CD4-positive, alpha-beta T cell treated with Interferon alpha-2 for 1 hour (primary cell): ENCODE data around the gene SLC6A19.

Experiments used
- DNase-seq, 2 donors: peaks; one replicate each; pipeline ENCODE4 v3.0.0-alpha.2; 2020 to 2022

Gene SLC6A19

GRCh38 chr5:1211701-1212100 lies 10.3 kb downstream of the SLC6A19 start:
- no peak for DNase-seq

- DNase-seq: no peak
Measured at GRCh38 chr5:1212271-1212670, 10.9 kb downstream of the SLC6A19 start.

DNA sequence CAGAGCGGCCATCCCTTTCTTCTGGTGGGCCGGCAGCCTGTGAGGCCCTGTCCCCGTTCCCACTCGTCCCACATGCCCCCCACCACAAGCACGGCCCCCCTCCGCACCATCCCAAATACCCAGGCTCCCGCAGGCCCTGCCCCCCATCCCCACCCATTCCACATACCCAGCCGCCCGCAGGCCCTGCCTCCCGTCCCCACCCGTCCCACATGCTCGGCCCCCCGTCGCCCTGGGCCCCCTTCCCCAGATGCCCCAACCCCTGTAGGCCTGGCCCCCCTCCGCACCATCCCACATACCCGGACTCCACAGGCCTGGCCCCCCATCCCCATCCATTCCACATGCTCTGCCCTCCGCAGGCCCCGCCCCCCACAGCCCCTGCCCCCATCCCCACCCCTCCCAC lies 11.5 kb downstream of the SLC6A19 start:
- no peak for DNase-seq

- DNase-seq: no peak
Measured at GRCh38 chr5:1213508-1214162, 12.2 kb downstream of the SLC6A19 start.

DNA sequence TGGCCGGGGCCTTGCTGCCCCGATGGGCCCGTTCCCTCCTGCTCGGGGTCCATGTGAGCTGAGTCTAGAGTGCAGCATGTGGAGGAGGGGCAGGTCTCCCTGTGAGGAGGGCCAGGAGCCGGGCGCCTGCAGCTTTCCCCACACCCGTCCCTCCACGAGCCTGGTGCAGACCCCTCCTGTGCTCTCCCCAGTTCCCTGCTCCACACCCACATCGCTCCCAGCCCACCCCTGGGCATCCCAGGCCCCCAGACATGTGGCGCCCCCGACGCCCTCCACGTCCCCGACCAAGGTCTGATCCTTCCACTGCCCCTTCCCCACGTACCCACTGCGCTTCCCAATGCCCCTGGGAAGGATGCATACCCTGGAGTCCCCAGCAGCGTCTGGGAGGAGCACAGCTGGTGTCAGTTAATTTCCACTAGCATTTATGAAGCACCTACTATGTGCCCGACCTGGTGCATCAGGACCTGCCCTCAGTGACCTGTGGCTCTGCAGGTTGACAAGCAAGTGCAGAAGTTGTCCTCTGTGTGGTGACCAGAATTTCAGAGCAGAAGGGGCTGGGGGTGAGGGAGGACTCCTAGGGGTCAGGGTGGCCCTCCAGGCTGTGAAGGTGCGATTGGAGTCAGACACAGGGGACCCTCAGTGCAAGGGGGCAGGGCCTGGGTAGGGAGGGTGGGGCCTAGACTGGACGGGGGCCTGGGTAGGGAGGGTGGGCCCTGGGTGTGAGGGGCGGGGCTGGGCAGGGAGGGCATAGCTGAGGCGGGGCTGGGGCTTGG lies 13.0 kb downstream of the SLC6A19 start:
- DNase-seq: no peak

- DNase-seq: no peak
Measured at GRCh38 chr5:1214936-1215220, 13.5 kb downstream of the SLC6A19 start.

DNA sequence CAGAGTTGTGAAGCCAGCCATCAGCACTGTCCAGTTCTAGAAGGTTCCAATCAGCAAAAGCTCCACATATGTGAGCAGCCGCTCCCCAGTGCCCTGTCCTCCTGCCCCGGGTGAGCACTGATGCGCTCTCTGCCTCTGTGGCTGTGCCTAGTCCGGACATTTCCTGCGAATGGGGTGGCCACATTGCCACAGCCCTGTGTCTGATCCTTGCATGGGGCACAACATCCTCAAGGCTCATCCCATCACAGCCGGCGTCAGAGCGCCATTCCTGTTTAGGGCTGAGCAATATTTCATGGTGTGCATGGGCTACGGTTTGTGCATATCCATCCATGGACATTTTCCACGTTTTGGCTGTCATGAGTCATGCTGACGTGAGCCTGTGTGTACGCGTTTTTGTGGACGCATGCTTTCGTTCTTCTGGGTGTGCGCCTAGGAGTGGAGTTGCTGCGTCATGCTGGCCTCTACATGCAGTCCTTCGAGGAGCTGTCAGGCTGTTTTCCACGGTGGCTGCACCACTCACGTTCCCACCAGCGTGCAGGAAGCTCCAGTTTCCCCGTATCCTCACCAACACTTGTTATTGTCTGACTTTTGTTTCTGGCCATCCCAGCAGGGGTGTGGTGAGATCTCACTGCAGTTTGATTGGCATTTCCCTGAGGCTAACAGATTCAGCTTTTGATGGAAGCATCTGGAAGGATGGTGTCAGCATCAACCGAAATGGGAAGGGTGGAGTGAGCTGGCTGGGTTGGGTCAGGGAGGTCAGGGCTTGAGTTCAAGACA lies 14.1 kb downstream of the SLC6A19 start:
- no peak for DNase-seq

DNA sequence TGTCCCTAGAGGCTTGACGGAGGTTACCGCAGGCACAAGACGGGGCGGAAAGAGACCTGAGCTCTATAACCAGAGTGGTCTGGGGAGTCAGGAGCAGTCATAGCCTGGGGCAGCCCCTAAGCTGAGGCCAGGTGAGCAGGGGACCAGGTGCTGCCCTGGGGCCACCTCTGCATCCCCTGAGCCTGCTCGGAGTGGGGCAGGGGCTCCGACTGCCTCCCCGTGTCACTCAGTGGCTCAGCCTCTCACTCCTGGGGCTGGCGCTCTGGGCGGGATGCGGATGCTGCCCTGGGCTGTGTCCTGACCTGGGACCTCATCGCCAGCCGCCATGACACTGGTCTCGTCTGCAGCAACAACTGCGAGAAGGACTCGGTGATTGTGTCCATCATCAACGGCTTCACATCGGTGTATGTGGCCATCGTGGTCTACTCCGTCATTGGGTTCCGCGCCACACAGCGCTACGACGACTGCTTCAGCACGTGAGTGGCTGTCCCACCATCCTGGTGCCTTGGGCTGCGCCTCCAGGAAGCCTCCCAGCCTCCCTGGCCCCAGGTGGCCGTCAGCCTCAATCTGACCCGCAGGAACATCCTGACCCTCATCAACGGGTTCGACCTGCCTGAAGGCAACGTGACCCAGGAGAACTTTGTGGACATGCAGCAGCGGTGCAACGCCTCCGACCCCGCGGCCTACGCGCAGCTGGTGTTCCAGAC lies 15.0 kb downstream of the SLC6A19 start:
- DNase-seq: no peak

DNA sequence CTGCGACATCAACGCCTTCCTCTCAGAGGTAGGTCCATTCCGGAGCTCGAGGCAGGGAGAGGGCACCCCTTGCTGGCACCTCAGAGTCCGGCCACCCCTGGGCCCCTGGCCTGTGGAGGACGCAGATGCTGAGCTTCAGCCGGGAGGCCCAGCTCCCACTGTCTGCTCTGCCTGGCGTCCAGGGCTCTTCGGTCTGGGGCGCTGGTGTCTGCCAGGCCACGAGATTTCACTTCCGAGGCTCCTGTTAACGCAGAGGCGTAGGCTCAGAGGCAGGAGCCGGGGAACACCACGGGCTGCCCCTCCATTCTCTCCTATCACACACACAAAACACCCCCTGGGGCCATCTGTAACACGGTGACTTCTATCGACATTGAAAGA lies 15.5 kb downstream of the SLC6A19 start:
- no peak for DNase-seq

- no peak for DNase-seq
Measured at GRCh38 chr5:1217596-1218206, 16.3 kb downstream of the SLC6A19 start.

- DNase-seq: no peak
Measured at GRCh38 chr5:1218351-1219080, 17.1 kb downstream of the SLC6A19 start.

DNA sequence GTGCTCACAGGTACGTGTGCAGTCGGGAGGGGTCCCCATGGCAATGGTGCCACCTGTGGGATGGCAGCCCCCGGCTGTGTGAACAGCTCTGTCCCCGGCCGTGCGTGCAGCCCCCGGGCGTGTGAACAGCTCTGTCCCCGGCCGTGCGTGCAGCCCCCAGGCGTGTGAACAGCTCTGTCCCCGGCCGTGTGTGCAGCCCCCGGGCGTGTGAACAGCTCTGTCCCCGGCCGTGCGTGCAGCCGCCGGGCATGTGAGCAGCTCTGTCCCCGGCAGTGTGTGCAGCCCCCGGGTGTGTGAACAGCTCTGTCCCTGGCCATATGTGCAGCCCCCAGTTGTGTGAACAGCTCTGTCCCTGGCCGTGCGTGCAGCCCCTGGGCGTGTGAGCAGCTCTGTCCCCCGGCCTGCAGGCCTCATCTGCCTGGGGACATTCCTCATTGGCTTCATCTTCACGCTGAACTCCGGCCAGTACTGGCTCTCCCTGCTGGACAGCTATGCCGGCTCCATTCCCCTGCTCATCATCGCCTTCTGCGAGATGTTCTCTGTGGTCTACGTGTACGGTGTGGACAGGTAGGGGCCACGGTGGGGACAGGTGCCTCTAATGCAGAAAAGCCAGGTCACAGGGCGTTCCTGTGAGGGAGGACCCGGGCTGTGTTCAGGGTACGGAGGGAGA lies 17.8 kb downstream of the SLC6A19 start:
- DNase-seq: no peak

- no peak for DNase-seq
Measured at GRCh38 chr5:1219768-1220100, 18.3 kb downstream of the SLC6A19 start.

DNA sequence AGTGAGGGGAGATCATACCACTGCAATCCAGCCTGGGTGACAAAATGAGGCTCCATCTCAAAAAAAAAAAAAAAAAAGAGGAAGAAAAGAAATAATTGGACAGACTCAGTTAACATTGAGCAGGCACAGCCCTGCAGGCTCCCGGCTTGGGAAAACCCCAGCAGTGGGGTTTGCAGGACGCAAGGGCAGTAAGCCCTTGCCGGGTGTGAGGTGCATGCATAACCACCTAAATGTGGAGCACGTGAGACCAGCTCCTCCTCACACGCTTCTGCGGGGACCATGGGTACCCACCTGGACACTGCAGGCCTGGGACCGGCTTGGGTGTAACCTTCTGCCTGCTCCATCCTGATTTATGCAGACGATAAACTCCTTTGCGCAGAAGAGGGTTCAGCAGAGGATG lies 19.0 kb downstream of the SLC6A19 start:
- DNase-seq: no peak

DNA sequence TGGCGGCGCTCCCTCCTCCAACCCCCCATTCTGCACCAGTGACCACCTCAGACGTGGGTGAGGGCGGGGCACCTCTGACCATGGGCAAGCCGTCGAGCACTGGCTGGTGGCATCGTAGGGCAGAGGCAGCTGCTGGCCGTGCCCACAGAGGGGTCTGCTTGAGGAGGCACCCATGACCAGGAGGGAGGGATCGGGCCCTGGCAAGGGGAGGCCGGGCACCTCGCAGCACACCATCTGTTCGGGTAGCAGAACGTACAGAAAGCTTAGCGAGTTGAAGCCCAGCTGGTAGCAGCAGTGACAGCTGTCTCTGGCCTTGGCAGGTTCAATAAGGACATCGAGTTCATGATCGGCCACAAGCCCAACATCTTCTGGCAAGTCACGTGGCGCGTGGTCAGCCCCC lies 19.4 kb downstream of the SLC6A19 start:
- no peak for DNase-seq

DNA sequence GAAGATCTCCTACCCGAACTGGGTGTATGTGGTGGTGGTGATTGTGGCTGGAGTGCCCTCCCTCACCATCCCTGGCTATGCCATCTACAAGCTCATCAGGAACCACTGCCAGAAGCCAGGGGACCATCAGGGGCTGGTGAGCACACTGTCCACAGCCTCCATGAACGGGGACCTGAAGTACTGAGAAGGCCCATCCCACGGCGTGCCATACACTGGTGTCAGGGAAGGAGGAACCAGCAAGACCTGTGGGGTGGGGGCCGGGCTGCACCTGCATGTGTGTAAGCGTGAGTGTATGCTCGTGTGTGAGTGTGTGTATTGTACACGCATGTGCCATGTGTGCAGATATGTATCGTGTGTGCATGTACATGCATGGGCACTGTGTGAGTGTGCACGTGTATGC lies 20.3 kb downstream of the SLC6A19 start:
- DNase-seq: no peak

DNA sequence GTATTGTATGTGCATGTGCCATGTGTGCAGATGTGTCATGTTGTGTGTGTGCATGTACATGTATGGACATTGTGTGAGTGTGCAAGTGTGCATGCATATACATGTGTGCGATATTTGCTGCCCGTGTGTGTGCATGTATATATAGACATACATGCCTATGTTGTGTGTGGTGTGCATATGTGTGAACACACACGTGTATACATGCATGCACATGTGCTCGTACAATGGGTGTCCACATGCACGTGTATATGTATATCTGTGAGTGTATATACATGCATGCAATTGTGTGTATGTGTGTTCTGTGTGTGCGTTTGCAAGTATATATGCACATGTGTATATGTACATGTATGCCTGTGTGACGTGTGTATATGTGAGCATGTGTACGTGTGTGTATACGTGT lies 20.8 kb downstream of the SLC6A19 start:
- no peak for DNase-seq

- DNase-seq: no peak
Measured at GRCh38 chr5:1222621-1223277, 21.4 kb downstream of the SLC6A19 start.

GRCh38 chr5:1223278-1223670 lies 21.9 kb downstream of the SLC6A19 start:
- no peak for DNase-seq

DNA sequence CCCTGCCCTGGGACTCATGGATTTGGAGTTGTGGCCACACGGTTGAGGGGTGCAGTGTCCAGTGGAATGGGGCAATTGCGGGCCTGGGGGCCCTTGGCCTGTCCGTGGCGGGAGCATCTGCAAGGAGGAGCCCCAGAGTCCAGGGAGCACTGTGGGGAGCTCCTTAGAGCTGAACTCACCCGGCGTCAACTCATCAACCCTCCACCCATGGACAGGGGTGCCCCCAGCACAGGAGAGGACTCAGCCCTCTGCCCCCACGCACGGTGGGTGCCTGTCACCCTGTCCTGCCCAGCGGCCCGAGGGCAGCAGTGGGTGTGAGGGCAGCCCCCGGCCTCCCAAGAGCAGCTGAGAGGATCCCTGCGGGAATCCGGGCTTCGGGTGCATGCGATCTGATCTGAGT lies 23.2 kb downstream of the SLC6A19 start:
- DNase-seq: no peak

GRCh38 chr5:1225081-1225480 lies 23.7 kb downstream of the SLC6A19 start, which contains the start of gene SLC6A18:
TSS of gene SLC6A18 (plus strand) at chr5:1225381. CDS start at chr5:1225478, 97 bp downstream.
- DNase-seq: no peak
